Activated naive CD8-positive, alpha-beta T cell (primary cell): ENCODE measurements around the gene COL8A2.

Experiments
- H3K27ac Mint-ChIP-seq: one replicate; pipeline ENCODE4 v1.8.0; 2021; ENCODE audit warnings: mixed read lengths
- H3K27me3 Mint-ChIP-seq: one replicate; pipeline ENCODE4 v1.8.0; 2021; ENCODE audit warnings: mixed read lengths
- H3K36me3 Mint-ChIP-seq: one replicate; pipeline ENCODE4 v1.8.0; 2021; ENCODE audit warnings: mixed read lengths
- H3K4me1 Mint-ChIP-seq: one replicate; pipeline ENCODE4 v1.8.0; 2021; ENCODE audit warnings: low read depth, mixed read lengths
- H3K4me3 Mint-ChIP-seq: one replicate; pipeline ENCODE4 v1.8.0; 2021; ENCODE audit warnings: mild to moderate bottlenecking, mixed read lengths
- H3K9me3 Mint-ChIP-seq: one replicate; pipeline ENCODE4 v1.8.0; 2021; ENCODE audit warnings: low read depth, mixed read lengths

The COL8A2 gene

GRCh38 chr1:36151134-36151844 lies 26.3 kb upstream of the COL8A2 start:
- Mint-ChIP-seq H3K4me1 (peaks cover 66% of the 10 kb centered on the region), H3K36me3 (no peaks in the 10 kb centered on the region), H3K4me3 (peak overlapping the region; percentile 71), H3K27ac (peak overlapping the region; percentile 94), H3K27me3 (no peaks in the 10 kb centered on the region), H3K9me3 (no peaks in the 10 kb centered on the region)

- H3K27ac Mint-ChIP-seq, result peak overlapping the region; percentile 94
- peak overlapping the region; percentile 98 for H3K4me3 Mint-ChIP-seq
- no peaks in the 10 kb centered on the region for H3K36me3 Mint-ChIP-seq
- H3K4me1 Mint-ChIP-seq, result peaks cover 65% of the 10 kb centered on the region
- H3K27me3 Mint-ChIP-seq, result no peaks in the 10 kb centered on the region
- H3K9me3 Mint-ChIP-seq, result no peaks in the 10 kb centered on the region
These were observed 25.5 kb upstream of the COL8A2 start for GRCh38 chr1:36150296-36151133.

GRCh38 chr1:36149973-36150295 lies 24.9 kb upstream of the COL8A2 start:
- peaks cover 66% of the 10 kb centered on the region for H3K4me1 Mint-ChIP-seq
- H3K9me3 Mint-ChIP-seq, result no peaks in the 10 kb centered on the region
- H3K36me3 Mint-ChIP-seq, result no peaks in the 10 kb centered on the region
- no peaks in the 10 kb centered on the region for H3K27me3 Mint-ChIP-seq
- H3K4me3 Mint-ChIP-seq, result peak overlapping the region; percentile 98
- H3K27ac Mint-ChIP-seq, result peak overlapping the region; percentile 94

DNA sequence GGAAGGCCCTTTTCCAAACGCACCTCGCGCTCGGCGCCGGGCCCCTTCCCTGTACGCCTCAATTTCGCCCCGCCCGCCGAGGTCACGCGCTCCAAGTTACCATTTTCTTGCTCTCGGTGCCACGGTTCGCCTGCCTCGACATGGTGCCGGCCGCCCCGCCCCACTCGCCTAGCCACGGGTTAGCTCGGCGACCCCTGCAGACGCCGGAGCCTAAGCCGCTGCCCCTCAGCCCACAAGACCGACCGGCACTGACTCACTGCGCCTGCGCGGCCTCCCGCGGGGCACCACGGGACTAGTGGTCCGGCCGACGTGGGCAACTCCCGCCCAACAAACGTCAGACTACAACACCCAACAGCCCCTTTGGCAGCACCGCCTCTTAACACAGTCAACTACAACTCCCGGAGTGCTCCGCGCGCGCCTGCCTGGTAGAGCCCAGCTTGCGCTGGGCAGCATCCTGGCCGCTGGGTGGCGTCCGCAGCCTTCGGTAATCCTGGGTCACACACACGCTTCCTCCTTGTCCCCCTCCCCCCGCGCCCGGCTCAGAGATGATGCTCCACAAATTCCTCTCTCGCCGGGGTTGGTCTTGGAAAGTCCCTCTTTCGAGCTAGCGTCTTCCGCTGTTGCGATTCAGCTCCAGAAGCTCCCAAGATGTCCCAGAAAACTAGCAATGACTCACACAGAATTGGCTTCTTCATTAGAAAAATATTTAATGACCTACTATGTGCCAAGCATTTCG lies 24.4 kb upstream of the COL8A2 start, which contains the start of gene TRAPPC3:
Gene TRAPPC3, minus strand, starts transcription at position 250 of the 736 bp plus-strand sequence. Its CDS starts 108 bp downstream, at position 142.
- H3K36me3 Mint-ChIP-seq, result no peaks in the 10 kb centered on the region
- H3K4me1 Mint-ChIP-seq, result peaks cover 65% of the 10 kb centered on the region
- H3K27me3 Mint-ChIP-seq, result no peaks in the 10 kb centered on the region
- peak within 1 kb of the TSS; percentile 94 for H3K27ac Mint-ChIP-seq
- peak within 1 kb of the TSS; percentile 98 for H3K4me3 Mint-ChIP-seq
- no peaks in the 10 kb centered on the region for H3K9me3 Mint-ChIP-seq

DNA sequence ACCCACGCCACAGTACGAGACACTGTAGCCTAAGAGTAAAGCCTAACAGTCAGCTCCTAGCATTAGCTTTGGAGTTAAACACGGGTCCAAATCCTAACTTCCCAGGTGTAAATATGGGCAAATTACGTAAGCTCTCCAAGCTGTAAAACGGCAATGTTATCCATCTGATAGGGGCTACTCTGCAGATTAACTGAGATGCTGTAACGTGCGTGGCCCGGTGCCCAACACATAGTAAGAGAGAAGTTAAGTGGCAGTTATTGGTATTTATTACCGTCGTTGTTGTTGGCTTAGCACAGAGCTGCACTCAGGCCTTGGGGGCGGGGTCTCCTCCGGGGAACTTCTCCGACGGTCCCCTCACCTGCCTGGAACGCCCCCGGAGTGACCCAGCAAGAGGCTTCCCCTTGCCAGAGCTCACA lies 23.8 kb upstream of the COL8A2 start:
- Mint-ChIP-seq H3K4me1 (peaks cover 61% of the 10 kb centered on the region), H3K9me3 (no peaks in the 10 kb centered on the region), H3K27ac (peak overlapping the region; percentile 94), H3K4me3 (peak overlapping the region; percentile 98), H3K36me3 (no peaks in the 10 kb centered on the region), H3K27me3 (no peaks in the 10 kb centered on the region)

GRCh38 chr1:36144413-36144812 lies 19.4 kb upstream of the COL8A2 start:
- no peaks in the 10 kb centered on the region for H3K27me3 Mint-ChIP-seq
- H3K4me1 Mint-ChIP-seq, result peaks cover 49% of the 10 kb centered on the region
- H3K4me3 Mint-ChIP-seq, result no peak overlapping the region
- H3K27ac Mint-ChIP-seq, result no peak overlapping the region
- no peaks in the 10 kb centered on the region for H3K36me3 Mint-ChIP-seq
- no peaks in the 10 kb centered on the region for H3K9me3 Mint-ChIP-seq

GRCh38 chr1:36143424-36143823 lies 18.4 kb upstream of the COL8A2 start:
- no peaks in the 10 kb centered on the region for H3K9me3 Mint-ChIP-seq
- H3K4me1 Mint-ChIP-seq, result peaks cover 46% of the 10 kb centered on the region
- H3K36me3 Mint-ChIP-seq, result no peaks in the 10 kb centered on the region
- no peak overlapping the region for H3K27ac Mint-ChIP-seq
- H3K4me3 Mint-ChIP-seq, result no peak overlapping the region
- no peaks in the 10 kb centered on the region for H3K27me3 Mint-ChIP-seq

DNA sequence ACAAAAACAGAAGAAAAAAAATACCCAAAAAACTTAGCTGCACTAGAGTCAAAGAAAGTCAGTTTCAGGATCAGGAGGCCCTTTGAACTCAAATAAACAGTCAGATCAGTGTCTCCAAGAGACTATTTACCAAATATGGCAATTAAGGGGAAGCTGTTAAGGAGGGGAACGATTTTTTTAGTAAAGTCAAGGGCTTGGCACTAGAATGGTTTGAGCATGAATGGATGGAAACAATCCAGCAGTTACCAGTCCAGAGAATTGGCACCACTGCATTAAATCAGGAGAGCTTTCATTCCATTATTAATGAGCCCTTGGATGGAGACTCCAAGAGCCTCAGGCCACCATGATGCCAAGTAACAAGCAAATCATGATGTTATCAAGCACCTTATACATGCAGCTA lies 17.1 kb upstream of the COL8A2 start:
- H3K36me3 Mint-ChIP-seq, result peaks cover 3% of the 10 kb centered on the region
- H3K9me3 Mint-ChIP-seq, result no peaks in the 10 kb centered on the region
- H3K27me3 Mint-ChIP-seq, result no peaks in the 10 kb centered on the region
- no peak overlapping the region for H3K27ac Mint-ChIP-seq
- H3K4me1 Mint-ChIP-seq, result peaks cover 38% of the 10 kb centered on the region
- no peak overlapping the region for H3K4me3 Mint-ChIP-seq

DNA sequence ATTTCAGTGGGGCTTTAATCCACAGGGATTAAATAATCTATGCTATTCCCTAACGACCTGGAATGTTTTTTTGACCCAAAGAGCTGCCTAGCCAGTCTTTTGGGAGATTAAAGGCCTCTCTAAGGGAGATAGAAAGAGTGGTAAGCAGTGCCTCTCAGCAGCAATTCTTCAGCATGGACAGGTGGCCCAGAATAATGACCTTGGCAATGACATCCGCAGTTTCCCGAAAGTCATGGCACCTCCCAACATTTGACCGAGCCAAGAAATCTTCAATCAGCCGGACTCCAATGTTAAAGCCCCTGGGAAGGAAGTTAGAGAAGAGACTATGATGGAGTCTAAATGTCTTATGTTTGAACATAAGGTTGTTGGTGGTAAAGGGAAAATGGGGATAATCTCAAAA lies 14.5 kb upstream of the COL8A2 start:
- no peaks in the 10 kb centered on the region for H3K27me3 Mint-ChIP-seq
- H3K27ac Mint-ChIP-seq, result no peak overlapping the region
- peaks cover 3% of the 10 kb centered on the region for H3K36me3 Mint-ChIP-seq
- H3K9me3 Mint-ChIP-seq, result no peaks in the 10 kb centered on the region
- H3K4me3 Mint-ChIP-seq, result no peak overlapping the region
- peaks cover 32% of the 10 kb centered on the region for H3K4me1 Mint-ChIP-seq

GRCh38 chr1:36137776-36138175 lies 12.8 kb upstream of the COL8A2 start:
- H3K4me3 Mint-ChIP-seq, result no peak overlapping the region
- no peak overlapping the region for H3K27ac Mint-ChIP-seq
- H3K9me3 Mint-ChIP-seq, result no peaks in the 10 kb centered on the region
- H3K4me1 Mint-ChIP-seq, result peaks cover 27% of the 10 kb centered on the region
- peaks cover 3% of the 10 kb centered on the region for H3K36me3 Mint-ChIP-seq
- H3K27me3 Mint-ChIP-seq, result no peaks in the 10 kb centered on the region

GRCh38 chr1:36137226-36137625 lies 12.2 kb upstream of the COL8A2 start:
- Mint-ChIP-seq H3K4me3 (no peak overlapping the region), H3K36me3 (peaks cover 3% of the 10 kb centered on the region), H3K27me3 (no peaks in the 10 kb centered on the region), H3K27ac (no peak overlapping the region), H3K4me1 (peaks cover 23% of the 10 kb centered on the region), H3K9me3 (no peaks in the 10 kb centered on the region)

DNA sequence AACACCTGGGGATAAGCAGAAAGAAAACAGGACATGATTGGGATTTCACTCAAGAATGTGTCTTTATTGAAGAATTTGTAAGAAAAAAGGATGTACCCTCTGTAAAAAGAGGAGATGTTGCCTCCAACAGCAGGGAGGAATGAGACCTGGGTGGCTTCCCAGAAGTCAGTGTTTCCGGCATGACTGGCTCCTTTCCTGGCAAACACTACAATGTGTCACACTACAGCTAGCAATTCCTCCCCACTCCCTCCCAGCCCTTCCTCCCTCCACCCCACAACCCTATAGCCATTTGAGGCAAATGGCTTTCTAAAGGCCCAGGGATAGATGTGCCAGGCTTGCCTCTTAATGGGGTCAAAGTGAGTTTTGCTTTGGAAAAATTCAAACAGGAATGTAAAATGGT lies 11.5 kb upstream of the COL8A2 start:
- no peak overlapping the region for H3K4me3 Mint-ChIP-seq
- no peaks in the 10 kb centered on the region for H3K27me3 Mint-ChIP-seq
- no peaks in the 10 kb centered on the region for H3K9me3 Mint-ChIP-seq
- peak overlapping the region; percentile 22 for H3K27ac Mint-ChIP-seq
- H3K4me1 Mint-ChIP-seq, result peaks cover 18% of the 10 kb centered on the region
- H3K36me3 Mint-ChIP-seq, result peaks cover 3% of the 10 kb centered on the region

DNA sequence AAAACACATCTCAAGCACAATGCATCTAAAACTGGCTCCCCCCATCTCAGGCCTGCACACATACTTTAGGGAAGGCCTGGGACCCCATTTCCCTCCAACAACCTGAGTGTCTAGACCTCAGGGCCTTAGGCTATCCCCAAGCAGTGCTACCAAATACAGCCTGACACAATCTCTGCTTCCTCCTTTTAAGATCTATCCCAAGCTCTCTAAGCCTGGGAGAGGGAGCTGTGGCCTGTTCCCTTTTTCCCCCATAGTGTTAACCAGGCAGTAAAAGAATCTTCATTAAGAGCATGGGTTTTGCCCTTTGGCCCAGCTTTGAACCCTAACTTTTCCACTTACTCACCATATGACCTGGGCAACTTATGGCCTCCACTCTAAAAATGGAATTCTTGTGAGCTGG lies 10.8 kb upstream of the COL8A2 start:
- H3K27ac Mint-ChIP-seq, result peak overlapping the region; percentile 22
- H3K4me3 Mint-ChIP-seq, result no peak overlapping the region
- no peaks in the 10 kb centered on the region for H3K27me3 Mint-ChIP-seq
- peaks cover 3% of the 10 kb centered on the region for H3K36me3 Mint-ChIP-seq
- H3K4me1 Mint-ChIP-seq, result peaks cover 11% of the 10 kb centered on the region
- no peaks in the 10 kb centered on the region for H3K9me3 Mint-ChIP-seq

DNA sequence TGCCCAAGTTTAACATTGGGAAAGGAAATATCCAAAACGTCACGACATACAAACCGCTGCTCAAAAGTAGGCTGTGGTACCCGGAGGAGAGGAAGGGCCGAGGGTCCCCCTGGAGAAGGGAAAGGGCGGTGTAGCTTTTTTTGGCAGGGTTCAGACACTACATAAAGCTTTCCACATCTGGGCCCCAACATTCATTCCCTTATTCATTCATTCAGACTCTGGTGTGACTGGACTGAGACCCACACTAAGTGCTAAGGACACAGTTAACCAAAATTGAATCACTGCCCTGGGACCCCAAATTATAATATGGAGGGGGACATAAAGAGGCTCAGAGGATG lies 10.3 kb upstream of the COL8A2 start:
- H3K9me3 Mint-ChIP-seq, result no peaks in the 10 kb centered on the region
- no peak overlapping the region for H3K4me3 Mint-ChIP-seq
- no peaks in the 10 kb centered on the region for H3K27me3 Mint-ChIP-seq
- peaks cover 8% of the 10 kb centered on the region for H3K4me1 Mint-ChIP-seq
- H3K27ac Mint-ChIP-seq, result peak overlapping the region; percentile 42
- H3K36me3 Mint-ChIP-seq, result peaks cover 3% of the 10 kb centered on the region
